Measurements from ENCODE around the gene KIF4B.

KIF4B gene

GRCh38 chr5:155057626-155058025 is 44.1 kb downstream of the KIF4B start:
- no peak for DNase-seq (ENCODE audit: low spot score)

DNA sequence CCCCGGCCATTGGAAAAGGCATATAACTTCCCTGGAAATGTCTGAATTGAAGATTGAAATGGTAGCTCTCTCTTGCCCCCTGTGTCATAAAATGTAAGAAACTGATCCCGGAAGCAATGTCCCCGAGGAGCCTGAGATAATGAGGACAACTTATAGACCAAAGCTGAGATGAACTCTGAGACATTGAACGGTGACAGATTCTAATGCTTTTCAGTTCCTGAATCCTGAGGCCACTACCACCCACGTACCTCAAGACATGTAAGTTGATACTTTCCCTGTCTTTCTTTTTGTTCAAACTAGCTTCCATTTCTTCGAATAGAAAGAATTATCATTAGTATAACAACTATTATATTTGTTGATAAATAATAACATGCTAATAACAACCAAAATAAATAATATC is 51.0 kb downstream of the KIF4B start:
- no peak for DNase-seq (ENCODE audit: low spot score)

DNA sequence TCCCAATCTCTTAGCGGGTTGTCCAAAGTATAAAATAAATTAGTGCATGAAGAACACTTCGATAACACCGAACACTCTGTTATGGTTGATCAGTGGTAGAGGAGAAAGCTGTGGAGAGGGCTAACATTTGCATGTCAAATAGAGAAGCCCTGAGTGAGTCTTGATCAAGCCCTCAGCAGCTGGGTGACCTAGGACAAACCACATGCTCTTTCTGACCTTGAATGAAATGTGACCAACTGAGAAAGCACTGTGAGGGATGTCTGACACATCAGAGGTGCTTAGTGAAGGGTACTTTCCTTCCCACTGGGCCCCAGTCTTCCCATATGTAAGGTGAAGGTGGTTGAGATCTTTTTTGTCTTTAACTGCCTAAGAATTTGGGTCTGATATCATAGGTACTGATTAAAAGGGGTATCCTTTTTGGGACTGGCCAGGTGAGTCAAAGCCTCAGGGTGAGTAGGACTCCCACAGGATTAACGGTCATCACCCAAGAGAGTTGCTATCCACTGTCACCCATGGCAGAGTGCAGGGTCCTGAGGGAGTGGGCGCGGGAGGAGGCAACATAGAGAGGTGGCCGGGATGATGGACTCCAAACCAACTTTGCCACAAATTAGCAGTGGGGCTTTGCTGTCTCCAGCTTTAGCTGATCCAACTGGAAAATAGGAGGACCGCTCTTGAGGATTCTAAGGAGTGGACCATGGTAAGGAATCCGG is 53.5 kb downstream of the KIF4B start:
- DNase-seq (ENCODE audit: low spot score), result no peak
